Stimulated activated CD4-positive, alpha-beta T cell treated with anti-CD3 and anti-CD28 coated beads, TNF-alpha, amount 100 ng/mL, for 1 hour (primary cell): ENCODE results near the gene KICS2.

Source experiments
- DNase-seq, 3 donors: peaks; one replicate each; pipeline ENCODE4 v3.0.0-alpha.2; 2020; ENCODE audit warnings: low read depth in 3 of 3, low spot score in 1 of 3

KICS2 gene

DNA sequence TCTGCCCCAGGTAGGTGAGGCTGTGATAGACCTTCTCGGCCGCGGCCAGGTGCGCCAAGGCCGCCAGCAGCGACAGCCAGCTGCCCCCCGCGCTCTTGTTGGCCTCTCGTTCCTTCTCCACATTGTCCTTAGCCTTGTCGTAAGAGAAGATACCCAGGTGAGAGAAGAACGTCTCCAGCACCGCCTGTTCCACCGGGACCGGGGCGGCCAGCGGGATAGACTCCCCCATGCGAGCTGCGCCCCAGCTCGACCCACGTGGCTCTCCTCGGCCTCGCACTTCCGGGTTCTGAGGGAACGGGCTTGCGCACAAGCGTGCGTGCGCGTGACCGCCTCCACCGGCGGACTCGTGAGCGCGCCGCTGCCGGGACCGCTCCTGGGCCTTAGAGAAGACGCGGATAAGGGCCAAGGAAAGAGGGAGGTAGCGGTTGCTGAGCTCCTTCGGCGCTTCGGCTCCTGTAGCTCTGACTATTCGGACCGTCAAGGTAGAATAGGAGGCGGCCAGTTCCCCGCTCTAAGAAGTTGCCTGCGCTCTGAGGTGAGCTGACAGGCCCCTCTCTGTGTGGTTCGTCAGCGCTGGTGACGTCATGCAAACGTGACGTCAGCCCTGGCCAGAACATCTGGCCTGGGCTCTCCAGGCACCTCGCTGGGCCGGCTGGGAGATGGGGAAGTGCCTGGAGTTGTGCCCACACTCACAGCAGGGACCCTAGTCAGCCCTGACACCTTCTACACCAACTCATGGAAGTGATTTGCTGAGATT is at the start of gene KICS2:
KICS2 (minus strand) TSS at position 288 of the 757 bp plus-strand sequence; CDS start at position 229, 59 bp downstream.
- DNase-seq = peak; percentile 63 to 85 (median 78)

DNA sequence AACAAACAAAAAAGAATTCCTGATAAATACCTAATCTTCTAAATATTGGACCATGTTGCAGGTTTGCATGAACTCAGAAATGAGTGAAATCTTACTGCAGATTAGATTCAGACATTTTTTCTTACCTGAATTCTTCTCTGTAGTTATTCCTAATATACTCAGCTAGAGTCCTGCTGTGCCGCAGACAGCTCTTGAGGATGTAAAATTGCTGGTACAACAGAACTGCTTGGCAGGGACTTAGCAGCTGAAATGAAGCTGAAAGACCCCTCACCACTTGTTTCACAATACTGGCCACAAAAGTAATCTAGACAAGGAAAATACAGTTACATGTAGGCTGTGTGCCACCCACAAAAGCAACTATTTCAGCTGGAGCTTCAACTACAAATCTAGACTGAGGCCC is 48.3 kb upstream of the KICS2 start:
- DNase-seq = no peak

DNA sequence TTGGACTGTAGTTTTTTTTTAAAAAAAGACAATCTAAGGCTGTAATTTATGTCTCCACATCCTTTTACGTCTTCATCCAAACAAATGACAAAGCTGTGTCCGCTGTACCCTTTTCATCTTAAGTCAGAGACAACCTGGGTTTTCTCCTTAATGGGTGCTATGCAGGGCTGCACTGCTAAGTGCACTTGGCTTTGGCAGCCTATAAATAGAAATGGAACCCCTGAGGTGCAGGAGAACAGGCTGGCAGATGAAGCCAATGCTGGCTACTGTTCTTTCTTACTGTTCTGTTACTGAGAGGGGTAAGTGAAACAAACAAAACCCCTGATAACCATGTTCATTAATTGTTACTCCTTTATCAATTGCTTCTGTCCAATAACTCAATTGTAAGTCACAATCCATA is 47.1 kb upstream of the KICS2 start:
- DNase-seq = no peak

DNA sequence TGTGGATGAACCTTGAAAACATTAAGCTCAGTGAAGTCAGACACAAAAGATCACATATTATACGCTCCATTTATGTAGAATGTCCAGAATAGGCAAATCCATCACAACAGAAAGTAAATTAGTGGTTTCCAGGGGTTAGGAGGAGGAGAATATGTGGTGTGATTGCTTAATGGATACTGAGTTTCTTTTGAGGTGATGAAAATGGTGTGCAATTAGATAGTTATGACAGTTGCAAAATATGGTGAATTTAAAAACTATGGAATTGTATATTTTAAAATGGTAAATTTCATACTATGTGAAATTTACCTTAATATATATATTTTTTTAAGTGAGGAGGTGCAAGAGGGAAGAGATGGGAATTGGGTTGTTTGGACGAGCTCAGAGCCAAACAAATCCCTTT is 46.3 kb upstream of the KICS2 start:
- no peak for DNase-seq

DNA sequence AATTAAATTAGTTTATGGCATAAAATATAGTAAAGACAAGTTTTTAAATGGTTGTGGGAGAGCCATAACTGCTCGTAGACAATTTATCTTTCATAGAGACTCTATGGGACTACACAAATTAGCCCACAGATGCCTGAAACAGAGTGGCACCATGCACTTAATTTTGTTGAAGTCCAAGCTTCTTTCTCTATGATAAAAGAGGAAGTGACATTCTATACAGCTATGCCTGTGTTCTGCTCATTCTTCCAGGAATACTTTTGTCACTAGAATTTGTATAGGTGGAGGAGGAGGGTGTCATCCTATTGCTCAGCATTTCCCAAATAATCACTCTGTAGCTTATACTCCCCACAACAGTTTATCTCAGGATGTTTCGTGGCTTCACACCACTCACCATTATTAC is 43.7 kb upstream of the KICS2 start:
- DNase-seq = no peak

DNA sequence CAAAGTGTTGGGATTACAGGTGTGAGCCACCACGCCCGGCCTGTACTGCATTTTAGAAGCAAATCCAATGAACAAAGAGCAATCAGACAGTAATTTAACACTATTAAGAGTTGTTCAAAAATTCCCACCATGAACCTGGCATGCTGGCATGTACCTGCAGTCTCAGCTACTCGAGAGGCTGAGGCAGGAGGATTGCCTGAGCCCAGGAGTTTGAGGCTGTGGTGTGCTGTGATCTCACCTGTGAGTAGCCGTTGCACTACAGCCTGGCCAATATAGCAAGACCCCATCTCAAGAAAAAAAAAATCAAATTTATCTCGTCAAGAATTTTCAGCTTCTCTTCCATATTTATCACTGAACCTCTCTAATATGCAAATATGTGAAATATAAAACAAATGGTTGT is 39.7 kb upstream of the KICS2 start:
- DNase-seq = no peak

DNA sequence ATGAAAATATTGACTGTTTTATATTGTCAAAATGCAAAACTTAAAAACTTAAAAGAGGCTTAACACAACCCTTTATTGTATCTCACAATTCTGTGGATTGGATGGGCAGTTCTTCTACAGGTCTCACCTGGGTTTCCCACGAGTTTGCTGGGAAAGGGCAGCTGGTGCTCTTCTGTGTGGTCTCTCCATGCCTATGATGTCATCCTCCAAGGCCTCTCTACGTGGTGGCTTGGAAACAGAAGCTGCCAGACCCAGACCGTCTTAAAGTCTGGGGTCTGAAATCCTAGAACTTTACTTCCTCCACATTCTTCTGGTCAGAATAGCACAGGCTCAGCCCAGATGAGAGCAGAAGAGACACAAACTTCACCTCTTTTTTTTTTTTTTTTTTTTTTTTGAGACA is 36.5 kb upstream of the KICS2 start:
- no peak for DNase-seq

DNA sequence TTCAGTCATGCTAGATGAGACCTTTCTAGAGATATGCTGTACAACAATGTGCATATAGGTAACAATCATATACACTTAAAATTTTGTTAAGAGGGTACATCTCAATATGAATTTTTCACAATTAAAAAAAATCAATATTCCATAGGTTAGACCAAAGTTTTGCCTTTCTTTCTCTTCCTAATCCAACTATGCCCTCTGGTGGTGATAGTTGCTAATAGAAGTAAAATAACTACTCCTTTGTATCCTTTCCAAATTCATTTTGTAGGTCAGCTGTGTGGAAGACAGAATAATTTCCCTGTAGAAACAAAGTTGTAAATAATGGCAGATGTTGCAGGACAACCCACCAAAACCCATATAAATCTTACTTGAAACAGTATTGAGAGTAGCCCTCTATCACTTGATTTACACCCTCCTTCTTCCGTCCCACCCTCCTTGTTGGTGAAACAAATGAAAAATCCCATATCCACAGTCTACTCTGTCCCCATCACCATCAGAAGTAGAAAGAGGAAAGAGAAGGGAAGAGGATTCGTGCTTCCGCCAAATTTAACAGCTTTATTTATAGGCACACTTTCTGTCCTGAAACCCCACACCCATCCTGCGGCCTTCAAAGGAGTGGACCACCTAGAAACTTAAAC is 34.2 kb upstream of the KICS2 start:
- no peak for DNase-seq

DNA sequence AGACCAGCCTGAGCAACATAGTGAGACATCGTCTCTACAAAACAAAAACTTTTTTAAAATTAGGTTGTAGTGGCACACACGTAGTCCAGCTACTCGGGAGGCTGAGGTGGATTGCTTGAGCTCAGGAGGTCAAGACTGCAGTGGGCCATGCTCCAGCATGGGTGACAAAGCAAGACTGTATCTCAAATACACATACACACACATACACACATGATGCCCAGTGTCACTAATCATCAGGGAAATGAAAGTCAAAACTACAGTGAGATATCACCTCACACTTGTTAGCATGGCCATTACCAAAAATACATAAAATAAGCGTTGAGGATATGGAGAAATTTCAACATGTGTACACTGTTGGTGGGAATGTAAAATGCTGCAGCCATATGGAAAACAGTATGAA is 33.2 kb upstream of the KICS2 start:
- no peak for DNase-seq

DNA sequence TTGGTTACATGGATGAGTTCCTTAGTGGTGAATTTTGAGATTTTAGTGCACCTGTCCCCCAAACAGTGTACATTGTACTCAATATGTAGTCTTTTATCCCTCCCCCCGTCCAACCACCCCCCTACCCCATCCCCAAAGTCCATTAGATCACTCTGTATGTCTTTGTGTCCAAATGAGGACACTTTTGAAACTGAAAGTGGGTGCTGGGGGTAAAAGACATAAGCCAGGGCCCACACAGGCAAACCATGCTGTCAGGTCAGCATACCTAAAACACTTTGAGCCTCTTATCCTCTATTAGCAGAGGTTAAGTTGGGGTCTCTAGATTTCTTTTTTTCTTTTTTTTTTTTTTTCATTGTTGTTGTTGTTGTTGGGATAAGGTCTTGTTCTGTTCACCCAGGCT is 31.3 kb upstream of the KICS2 start:
- DNase-seq = no peak

DNA sequence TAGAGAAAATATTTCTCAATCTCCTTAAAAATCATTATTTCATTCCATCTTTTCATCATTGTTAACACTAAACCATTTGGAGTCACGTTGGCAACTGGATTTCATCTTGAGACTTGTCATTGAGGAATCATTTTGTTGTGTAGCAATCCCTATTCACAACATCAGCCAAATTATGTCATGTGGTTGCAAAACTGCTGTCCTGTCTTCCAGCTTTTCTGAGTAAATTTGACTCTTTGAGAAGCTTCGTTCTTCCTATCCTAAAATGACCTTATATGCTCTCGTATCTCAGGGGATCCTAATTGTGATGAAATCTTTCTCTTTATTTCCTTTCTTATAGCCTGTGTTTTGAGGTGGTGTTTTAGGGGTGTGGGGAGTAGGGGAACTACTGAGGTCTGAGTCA is 30.6 kb upstream of the KICS2 start:
- no peak for DNase-seq

DNA sequence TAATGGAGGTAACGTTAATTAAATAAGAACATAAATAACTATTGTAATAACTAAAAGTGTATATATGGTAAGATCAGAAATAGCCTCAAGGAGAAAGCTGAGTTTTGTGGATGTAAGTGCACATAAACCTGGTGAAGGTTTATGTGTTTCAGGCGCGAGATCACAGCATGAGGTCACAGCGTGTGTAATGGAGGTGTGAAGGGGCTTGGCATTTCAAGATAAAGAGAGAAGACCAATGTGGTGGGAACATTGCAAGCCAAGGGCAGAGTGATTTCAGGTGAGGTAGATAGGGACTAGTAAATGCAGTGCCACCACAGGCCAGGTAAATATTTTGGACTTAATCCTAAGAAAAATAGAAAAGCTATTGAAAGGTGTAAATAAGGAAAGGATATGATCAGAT is 21.7 kb upstream of the KICS2 start:
- no peak for DNase-seq

DNA sequence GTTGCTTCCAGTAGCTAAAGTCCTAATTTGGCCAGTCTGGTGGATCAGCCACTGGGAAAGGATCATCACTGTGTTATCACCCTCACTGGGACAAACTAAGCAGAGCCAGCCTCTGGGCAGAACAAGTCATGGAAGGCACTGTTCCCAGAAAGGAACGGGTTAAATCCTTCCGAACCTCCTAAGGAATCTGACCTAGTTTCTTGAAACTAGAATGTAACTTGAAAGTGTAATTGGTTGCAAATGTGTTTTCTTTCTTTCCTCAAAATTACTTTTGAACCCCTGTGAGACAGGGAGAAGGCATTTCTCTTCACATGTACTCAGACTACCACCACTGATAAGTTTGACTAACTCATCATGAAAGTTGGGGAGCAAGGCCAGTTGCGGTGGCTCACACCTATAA is 18.7 kb upstream of the KICS2 start:
- no peak for DNase-seq

DNA sequence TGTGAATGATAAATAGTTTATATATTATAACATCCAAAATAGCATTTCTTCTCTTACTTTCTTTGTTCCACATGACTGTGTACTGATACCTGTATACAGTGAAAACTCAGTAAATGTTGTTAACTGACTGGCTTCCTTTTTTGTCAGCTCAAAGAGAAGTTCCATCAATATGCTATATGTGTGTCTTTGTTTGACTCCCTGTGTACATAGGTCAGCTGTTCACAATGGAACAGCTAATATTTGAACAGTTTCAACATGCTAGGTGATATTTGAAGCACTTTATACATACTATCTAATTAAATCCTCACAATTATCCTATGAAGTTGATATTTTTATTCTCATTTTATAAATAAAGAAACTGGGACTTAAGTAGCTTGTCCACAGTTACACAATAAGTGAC is 15.3 kb upstream of the KICS2 start:
- no peak for DNase-seq

DNA sequence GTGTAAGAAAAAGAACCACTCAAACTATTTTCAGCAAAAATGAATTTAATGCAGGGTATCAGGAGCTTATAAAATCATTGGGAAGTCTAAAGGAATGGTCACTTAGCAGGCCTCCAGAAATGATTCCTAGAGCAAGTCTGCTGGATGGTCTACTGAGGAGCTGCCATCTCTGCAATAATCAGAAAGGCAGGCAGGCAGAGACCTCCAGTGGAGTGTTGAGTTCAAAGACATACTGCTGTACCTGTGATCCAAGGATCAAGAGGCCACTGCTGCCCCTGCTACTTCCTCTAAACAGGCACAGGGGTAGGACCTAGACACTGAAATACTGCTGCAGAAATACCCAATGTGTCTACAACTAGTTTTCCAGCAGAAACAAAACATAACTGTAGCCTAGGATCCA is 14.5 kb upstream of the KICS2 start:
- DNase-seq = no peak

DNA sequence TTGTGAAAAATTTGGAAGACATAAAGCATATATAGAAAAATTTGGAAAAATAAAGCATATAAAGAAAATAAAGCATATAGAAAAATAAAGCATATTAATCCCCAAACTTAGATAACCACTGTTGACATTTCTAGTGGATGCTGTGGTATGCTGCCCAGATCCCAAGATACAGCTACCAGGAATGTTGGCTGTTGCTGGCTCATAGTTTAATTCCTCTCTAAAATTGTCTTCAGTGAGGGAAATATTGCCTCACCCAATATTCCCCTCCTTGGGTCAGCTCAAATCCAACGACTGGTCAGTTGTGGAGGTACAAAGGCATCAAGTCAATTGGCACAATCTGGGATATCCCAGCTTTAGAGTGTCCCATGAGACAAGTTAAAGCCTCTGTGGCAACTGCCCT is 10.1 kb upstream of the KICS2 start:
- no peak for DNase-seq

DNA sequence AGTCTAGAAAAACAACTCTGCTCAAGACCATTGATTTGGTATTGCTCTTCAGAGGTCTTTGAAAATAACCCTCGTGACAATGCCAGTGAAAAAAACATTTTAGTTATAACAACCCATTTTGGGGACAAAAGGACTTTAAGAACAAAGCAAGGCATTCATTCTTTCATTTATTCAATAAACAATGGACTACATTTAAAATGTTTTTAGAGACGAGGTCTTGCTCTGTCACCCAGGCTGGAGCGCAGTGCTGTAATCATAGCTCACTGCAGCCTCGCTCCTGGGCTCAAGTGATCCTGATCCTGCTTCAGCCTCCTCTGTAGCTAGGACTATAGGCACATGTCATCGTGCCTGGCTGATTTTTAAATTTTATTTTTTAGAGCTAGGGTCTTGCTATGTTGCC is 7.7 kb upstream of the KICS2 start:
- DNase-seq = no peak

DNA sequence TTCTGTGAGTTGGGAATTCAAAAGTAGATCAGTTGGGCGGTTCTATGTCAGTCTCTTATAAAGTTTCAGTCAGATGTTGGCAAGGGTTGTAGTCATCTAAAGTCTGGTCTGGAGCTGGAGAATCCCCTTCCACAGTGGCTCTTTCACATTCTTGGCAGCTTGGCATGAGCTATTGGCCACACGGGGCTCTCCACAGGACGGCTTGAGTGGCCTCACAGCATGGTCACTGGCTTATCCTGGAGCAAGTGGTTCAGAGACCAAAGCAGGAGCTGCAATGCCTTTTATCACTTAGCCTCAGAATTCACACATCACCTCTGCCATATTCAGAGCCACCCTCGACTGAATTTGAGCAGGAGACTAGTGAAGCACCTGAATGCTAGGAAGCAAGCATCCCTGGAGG is 7.1 kb upstream of the KICS2 start:
- DNase-seq = no peak

DNA sequence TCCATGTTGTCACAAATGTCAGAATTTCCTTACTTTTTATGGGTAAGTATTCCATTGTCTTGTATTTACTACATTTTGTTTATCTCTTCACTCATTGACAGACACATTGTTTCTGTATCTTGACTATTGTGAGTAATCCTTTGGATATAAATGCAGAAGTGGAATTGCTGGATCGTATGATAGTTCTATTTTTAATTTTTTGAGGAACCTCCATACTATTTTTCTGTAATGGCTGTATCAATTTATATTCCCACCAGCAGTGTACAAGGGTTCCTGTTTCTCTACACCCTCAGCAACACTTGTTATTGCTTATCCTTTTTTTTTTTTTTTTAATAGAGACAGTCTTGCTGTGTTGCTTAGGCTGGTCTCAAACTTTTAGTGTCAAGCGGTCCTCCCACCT is 3.5 kb upstream of the KICS2 start:
- DNase-seq = no peak

DNA sequence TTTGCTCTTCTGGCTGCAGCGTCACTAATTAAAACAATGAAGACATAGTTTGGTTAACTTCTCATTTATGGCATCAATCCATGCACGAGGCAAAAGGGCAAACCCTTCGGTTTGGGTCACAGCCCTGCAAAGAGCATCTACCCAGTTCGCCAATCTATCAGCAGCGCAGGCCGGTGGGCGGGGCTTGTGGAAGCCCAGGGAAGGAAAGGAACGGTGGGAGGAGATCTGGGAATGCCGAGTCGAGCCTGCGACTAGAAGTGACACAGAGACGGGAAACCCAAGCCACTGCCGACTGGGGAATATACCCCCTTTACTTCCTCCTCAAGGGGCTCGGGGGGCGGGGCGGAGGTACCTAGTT is 466 bp downstream of the KICS2 start:
- DNase-seq = peak in 2 of 3 donors; percentile 2 to 49

DNA sequence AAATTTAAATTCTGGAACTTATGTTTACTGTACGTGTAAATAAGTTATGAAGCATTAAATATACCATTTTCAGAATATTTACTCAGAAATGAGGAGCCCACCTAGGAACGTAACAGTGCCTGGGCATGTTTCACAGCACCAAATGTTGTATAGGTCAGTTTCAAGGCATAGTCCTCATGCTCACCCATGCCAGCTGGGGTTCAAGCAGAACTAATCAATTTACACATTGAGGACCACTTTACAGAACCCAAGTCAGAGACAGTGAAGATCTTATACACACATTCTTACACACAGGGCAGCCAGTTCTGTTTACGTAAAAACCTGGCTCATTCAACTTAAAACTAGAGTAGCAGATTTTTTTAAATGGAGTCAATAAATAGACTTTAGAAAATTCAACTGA is 2.0 kb downstream of the KICS2 start:
- DNase-seq = no peak

DNA sequence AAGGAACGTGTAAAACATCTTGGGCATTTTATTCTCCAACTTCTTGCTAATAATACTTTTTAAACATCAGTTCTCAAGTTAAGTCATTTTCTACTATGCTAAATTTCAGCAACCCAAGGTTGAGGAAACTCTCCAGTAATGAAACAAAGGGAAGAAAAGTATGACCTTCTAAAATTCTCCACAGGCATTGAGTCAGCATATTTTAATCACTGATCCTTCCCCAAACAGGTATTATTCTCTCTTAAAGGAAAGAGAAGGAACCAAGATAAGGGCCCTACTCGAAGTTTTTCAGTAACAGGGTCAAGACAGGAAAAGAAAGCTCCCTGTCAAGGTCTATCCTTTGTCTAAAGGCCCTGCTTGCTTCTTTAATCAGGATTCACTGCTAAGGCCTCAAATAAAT is 3.0 kb downstream of the KICS2 start:
- no peak for DNase-seq

DNA sequence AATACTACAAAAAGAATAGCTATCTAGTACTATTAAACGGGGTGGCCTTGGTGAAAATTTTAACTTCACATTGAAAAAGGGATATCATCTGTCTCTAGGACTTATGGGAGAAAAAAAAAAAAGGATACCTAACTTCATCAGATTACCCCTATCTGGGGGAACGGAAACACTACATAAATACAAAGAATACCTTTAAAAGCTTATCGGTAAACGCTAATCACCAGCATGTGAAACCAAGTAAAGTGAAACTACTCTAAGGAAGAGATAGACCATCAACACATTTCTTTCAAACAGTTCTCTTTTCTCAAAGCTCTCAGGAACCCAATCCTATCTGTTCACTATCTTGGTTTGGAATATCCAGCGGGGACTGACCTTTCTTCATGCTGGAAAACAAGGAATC is 3.5 kb downstream of the KICS2 start:
- DNase-seq = no peak
